Stimulated activated CD4-positive, alpha-beta T cell treated with anti-CD3 and anti-CD28 coated beads, Interleukin-15, amount 100 ng/mL, for 48 hours (primary cell): Measurements from ENCODE around the gene SIL1.

Source experiments
- DNase-seq, 2 donors: peaks; one replicate each; pipeline ENCODE4 v3.0.0-alpha.2; 2020; ENCODE audit warnings: low read depth in 2 of 2

Gene SIL1

GRCh38 chr5:138944527-138945322 is 253.4 kb downstream of the SIL1 start:
- DNase-seq, result no peak

- DNase-seq, result no peak
Measured at GRCh38 chr5:138943599-138944173, 254.5 kb downstream of the SIL1 start.

- no peak for DNase-seq
Measured at GRCh38 chr5:138942861-138943260, 255.3 kb downstream of the SIL1 start.

- DNase-seq, result no peak
Measured at GRCh38 chr5:138942066-138942465, 256.1 kb downstream of the SIL1 start.

GRCh38 chr5:138938526-138938925 is 259.6 kb downstream of the SIL1 start:
- no peak for DNase-seq

- no peak for DNase-seq
Measured at GRCh38 chr5:138937392-138938387, 260.5 kb downstream of the SIL1 start.

- DNase-seq, result no peak
Measured at GRCh38 chr5:138936968-138937345, 261.2 kb downstream of the SIL1 start.

GRCh38 chr5:138936225-138936967 is 261.8 kb downstream of the SIL1 start:
- no peak for DNase-seq

GRCh38 chr5:138935466-138935865 is 262.7 kb downstream of the SIL1 start:
- DNase-seq, result no peak

GRCh38 chr5:138934971-138935370 is 263.2 kb downstream of the SIL1 start:
- DNase-seq, result no peak

GRCh38 chr5:138933522-138934290 is 264.5 kb downstream of the SIL1 start:
- DNase-seq, result no peak

- no peak for DNase-seq
Measured at GRCh38 chr5:138932171-138932810, 265.9 kb downstream of the SIL1 start.

GRCh38 chr5:138930371-138931097 is 267.6 kb downstream of the SIL1 start:
- DNase-seq, result no peak

GRCh38 chr5:138929571-138929955 is 268.6 kb downstream of the SIL1 start:
- no peak for DNase-seq

GRCh38 chr5:138927979-138928378 is 270.2 kb downstream of the SIL1 start:
- no peak for DNase-seq

GRCh38 chr5:138927544-138927943 is 270.6 kb downstream of the SIL1 start:
- no peak for DNase-seq

GRCh38 chr5:138926688-138927448 is 271.3 kb downstream of the SIL1 start:
- no peak for DNase-seq

- DNase-seq, result no peak
Measured at GRCh38 chr5:138926257-138926656, 271.9 kb downstream of the SIL1 start.

- DNase-seq, result no peak
Measured at GRCh38 chr5:138925090-138925635, 273.0 kb downstream of the SIL1 start.
